Dermis lymphatic vessel endothelial cell (primary cell): ENCODE measurements around the gene DIPK1C. TPM values are rescaled to one million over a fixed set of nuclear protein-coding genes. Genes with fewer than 3 reads are reported as not detected.

Source experiments
- total RNA-seq: library from RNA; depleted of rRNA; stranded (reverse); fragments of >200 nt; gene quantifications from 2 replicates; pipeline ENCODE4 v1.2.1, GENCODE V29; 2014

The DIPK1C gene
- not detected in 2 replicates for total RNA-seq

DNA sequence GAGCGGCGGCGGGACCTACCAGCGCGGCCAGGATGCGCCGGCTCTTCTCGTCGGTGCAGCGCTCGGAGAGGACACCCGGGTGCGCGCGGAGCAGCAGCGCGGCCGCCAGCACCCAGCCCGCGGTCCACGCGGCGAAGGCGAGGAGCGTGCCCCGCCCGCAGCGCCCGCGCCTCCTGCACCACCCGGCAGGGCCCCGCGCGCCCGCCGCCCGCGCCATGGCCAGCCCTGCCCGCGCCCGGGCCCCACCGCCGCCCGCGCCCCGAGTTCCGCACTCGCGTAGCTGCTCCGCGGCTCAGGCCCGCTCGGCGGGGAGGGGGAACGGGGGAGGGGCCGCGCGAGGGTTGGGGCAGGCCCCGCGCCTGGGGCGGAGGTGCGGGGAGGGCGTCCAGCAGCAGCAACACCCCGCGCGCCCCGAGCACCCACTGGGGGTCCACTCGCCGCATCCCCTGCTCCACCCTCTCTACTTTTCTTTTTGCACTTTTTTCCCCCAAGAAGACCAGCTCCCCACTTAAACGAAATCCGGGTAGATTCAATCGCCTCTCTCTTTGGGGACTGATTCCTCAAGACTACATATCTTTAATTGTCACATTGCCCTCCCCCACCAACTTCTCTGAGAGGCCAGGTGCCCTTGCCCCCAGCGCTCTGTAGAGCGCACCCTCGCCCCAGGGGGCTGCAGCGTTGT, at the start of gene DIPK1C:
Gene DIPK1C (minus strand): TSS at position 266 of the 682 bp plus-strand sequence. CDS start 49 bp downstream, at position 217.

DNA sequence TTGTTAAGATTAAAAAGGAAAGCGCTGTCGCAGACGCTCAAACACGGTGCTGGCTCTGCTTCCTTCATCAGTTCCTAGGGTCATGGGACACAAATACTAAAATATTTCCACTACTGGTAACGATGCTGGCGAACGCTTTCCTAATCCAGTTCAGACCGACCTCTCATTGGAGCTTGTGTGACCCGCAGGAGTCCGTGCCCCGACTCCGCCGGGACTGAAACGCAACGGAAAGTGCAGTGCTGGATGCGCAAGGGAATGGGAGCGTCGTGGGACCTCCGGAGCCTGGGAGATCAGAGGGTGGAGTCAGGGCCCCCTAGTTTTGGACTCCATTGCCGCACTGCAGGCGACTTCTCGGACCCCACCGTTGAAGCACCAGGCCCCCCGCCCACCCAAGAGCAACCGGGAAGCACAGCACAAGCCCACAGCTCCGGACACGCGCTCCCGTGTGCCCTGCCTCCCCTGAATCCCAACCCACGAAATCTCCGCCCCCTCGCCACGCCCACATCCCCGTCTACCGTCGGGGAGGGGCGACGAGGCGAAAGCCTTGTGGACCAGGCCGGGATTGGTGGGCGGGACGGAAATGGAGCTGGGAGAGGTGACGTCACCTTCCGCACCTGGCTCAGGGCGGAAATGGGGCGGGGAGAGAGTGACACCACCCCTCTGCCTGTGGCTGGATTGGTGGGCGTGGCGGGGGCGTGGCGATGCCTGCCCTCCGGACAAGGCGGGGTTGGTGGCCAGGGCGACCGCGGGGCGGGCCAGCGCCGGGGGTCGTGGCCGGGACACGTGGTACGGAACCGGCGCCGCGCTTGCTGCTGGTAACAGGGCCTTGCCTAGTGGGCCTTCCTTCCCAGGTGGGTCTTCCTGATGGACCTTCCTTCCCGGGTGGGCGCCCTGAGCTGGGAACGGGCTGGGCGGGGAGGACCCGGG, 38.7 kb upstream of the DIPK1C start, which contains the start of gene CNDP2:
Gene CNDP2 (plus strand): TSS at position 783 of the 927 bp plus-strand sequence. CDS start 3,611 bp downstream, outside the sequence.

Other genes with a start within 250 kb of the DIPK1C start
- gene CYB5A, start 165.3 kb downstream of the DIPK1C start, total RNA-seq = 19.4 and 23.5 TPM in 2 replicates
- gene C18orf63, start 141.5 kb downstream of the DIPK1C start, total RNA-seq = not detected in 2 replicates
- gene CNDP2, start 39.1 kb upstream of the DIPK1C start, total RNA-seq = 67.4 and 71.3 TPM in 2 replicates
- gene CNDP1, start 77.2 kb upstream of the DIPK1C start, total RNA-seq = not detected in 2 replicates
- gene ZNF407, start 140.6 kb upstream of the DIPK1C start, total RNA-seq = 14.8 and 18.7 TPM in 2 replicates